Panc1 (cell line): ENCODE results near the gene CIB4.

ENCODE experiments used
- POLR2AphosphoS5 ChIP-seq: IDR thresholded peaks from 2 replicates; pipeline ENCODE4 v1.6.1; 2012; ENCODE audit warnings: mild to moderate bottlenecking, low read depth, low read length, moderate library complexity
- SIN3A ChIP-seq: IDR thresholded peaks from 2 replicates; pipeline ENCODE4 v1.6.1; 2012; ENCODE audit warnings: low read depth, mild to moderate bottlenecking, low read length, moderate library complexity, borderline replicate concordance; ENCODE audit not compliant: insufficient read depth
- TCF7L2 ChIP-seq: IDR thresholded peaks from 2 replicates; pipeline ENCODE4 v1.6.1; 2011; ENCODE audit warnings: mild to moderate bottlenecking, low read depth, low read length, inconsistent platforms
- TF ChIP-seq, protein P1 (sequence below): fragments of 450-650 bp; IDR thresholded peaks from 2 replicates; pipeline ENCODE4 v1.5.1; 2017; ENCODE audit warnings: mild to moderate bottlenecking
- TF ChIP-seq, protein P2 (sequence below), 2 experiments: IDR thresholded peaks; 2 replicates each; pipeline ENCODE4 v1.6.1; 2011 to 2012; ENCODE audit warnings: low read depth in 2 of 2, control low read depth in 1 of 2, low read length in 1 of 2, mild to moderate bottlenecking in 1 of 2, moderate library complexity in 1 of 2; ENCODE audit not compliant: insufficient read depth in 1 of 2

DNA sequence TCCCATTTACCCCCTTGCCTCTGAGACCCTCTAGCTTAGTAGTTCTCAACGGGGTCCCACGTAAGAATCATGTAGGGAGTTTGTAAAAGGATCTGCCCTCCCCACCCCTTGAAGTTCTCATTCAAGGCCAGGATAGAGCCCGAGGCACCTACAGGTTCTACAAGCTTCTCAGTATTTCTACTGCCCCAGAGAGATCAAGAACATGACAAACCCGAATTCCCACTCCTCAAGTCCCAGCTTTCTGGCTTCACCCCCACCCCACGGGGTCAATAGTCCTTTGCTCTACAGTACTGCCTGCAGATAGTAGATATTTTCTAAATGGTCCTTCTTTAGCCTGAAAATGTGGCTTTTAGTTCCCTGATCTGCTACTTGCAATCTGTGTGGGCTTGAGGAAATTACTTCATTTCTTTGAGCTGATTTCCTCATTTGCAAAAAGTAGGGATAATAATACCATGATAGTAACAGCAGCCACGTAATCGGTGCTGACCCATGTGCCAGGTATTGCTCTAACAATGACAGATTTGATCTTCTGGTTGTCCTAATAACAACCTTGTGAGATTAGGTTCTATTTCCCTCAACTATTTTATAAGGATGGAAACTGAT lies 7.1 kb downstream of the CIB4 start:
- TF ChIP-seq, protein P1, sequence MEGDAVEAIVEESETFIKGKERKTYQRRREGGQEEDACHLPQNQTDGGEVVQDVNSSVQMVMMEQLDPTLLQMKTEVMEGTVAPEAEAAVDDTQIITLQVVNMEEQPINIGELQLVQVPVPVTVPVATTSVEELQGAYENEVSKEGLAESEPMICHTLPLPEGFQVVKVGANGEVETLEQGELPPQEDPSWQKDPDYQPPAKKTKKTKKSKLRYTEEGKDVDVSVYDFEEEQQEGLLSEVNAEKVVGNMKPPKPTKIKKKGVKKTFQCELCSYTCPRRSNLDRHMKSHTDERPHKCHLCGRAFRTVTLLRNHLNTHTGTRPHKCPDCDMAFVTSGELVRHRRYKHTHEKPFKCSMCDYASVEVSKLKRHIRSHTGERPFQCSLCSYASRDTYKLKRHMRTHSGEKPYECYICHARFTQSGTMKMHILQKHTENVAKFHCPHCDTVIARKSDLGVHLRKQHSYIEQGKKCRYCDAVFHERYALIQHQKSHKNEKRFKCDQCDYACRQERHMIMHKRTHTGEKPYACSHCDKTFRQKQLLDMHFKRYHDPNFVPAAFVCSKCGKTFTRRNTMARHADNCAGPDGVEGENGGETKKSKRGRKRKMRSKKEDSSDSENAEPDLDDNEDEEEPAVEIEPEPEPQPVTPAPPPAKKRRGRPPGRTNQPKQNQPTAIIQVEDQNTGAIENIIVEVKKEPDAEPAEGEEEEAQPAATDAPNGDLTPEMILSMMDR, result no peak
- TF ChIP-seq TCF7L2 (no peak), POLR2AphosphoS5 (no peak), SIN3A (no peak)
- TF ChIP-seq, protein P2, sequence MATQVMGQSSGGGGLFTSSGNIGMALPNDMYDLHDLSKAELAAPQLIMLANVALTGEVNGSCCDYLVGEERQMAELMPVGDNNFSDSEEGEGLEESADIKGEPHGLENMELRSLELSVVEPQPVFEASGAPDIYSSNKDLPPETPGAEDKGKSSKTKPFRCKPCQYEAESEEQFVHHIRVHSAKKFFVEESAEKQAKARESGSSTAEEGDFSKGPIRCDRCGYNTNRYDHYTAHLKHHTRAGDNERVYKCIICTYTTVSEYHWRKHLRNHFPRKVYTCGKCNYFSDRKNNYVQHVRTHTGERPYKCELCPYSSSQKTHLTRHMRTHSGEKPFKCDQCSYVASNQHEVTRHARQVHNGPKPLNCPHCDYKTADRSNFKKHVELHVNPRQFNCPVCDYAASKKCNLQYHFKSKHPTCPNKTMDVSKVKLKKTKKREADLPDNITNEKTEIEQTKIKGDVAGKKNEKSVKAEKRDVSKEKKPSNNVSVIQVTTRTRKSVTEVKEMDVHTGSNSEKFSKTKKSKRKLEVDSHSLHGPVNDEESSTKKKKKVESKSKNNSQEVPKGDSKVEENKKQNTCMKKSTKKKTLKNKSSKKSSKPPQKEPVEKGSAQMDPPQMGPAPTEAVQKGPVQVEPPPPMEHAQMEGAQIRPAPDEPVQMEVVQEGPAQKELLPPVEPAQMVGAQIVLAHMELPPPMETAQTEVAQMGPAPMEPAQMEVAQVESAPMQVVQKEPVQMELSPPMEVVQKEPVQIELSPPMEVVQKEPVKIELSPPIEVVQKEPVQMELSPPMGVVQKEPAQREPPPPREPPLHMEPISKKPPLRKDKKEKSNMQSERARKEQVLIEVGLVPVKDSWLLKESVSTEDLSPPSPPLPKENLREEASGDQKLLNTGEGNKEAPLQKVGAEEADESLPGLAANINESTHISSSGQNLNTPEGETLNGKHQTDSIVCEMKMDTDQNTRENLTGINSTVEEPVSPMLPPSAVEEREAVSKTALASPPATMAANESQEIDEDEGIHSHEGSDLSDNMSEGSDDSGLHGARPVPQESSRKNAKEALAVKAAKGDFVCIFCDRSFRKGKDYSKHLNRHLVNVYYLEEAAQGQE (IDR thresholded peaks at IDR 0.05; ENCODE audit: insufficient read depth in 1 of 2, low read depth in 2 of 2, low read length in 1 of 2), result no peak
